Measurements from ENCODE around the gene SLC37A3.

Gene SLC37A3

GRCh38 chr7:140367528-140367927, 30.8 kb downstream of the SLC37A3 start:
- no peaks in the 10 kb centered on the region for H3F3A ChIP-seq (ENCODE audit: low read depth)
- no peaks in the 10 kb centered on the region for H3K79me2 ChIP-seq (ENCODE audit: insufficient read depth, low read length)
- H2AFZ ChIP-seq (ENCODE audit: low read length), result no peak overlapping the region
- no peaks in the 10 kb centered on the region for H3K4me1 ChIP-seq (ENCODE audit: insufficient read depth, low read length, poor library complexity, severe bottlenecking)
- H3K27me3 ChIP-seq (ENCODE audit: insufficient read depth, low read length, poor library complexity, severe bottlenecking), result no peaks in the 10 kb centered on the region
- H3K9me2 ChIP-seq (replicated peaks; ENCODE audit: low read depth, low read length), result no peaks in the 10 kb centered on the region
- peaks cover 7% of the 10 kb centered on the region; the same call in 1 of the 2 replicates for H3K36me3 ChIP-seq (ENCODE audit: insufficient read depth, low read length)
- no peaks in the 10 kb centered on the region for H3K9me3 ChIP-seq (ENCODE audit: insufficient read depth, low read depth, low read length)
- TF ChIP-seq CTCF (conservative IDR thresholded peaks at IDR 0.05; ENCODE audit: low read length) (no peak), EZH2phosphoT487 (IDR thresholded peaks at IDR 0.05; ENCODE audit: borderline replicate concordance) (no peak)
- H3K4me3 ChIP-seq (ENCODE audit: low read length, poor library complexity, severe bottlenecking), result no peak overlapping the region
- H4K20me1 ChIP-seq (ENCODE audit: insufficient read depth, low read length, poor library complexity, severe bottlenecking), result no peaks in the 10 kb centered on the region
- no peak overlapping the region for H3K4me2 ChIP-seq (ENCODE audit: low read depth, low read length, poor library complexity, severe bottlenecking)
- no peak overlapping the region for H3K9ac ChIP-seq (ENCODE audit: low read depth, low read length, poor library complexity, severe bottlenecking)

GRCh38 chr7:140364819-140365218, 33.5 kb downstream of the SLC37A3 start:
- no peaks in the 10 kb centered on the region for H3K9me3 ChIP-seq (ENCODE audit: insufficient read depth, low read depth, low read length)
- H3K9me2 ChIP-seq (replicated peaks; ENCODE audit: low read depth, low read length), result no peaks in the 10 kb centered on the region
- H2AFZ ChIP-seq (ENCODE audit: low read length), result no peak overlapping the region
- H4K20me1 ChIP-seq (ENCODE audit: insufficient read depth, low read length, poor library complexity, severe bottlenecking), result no peaks in the 10 kb centered on the region
- no peaks in the 10 kb centered on the region for H3F3A ChIP-seq (ENCODE audit: low read depth)
- peaks cover 7% of the 10 kb centered on the region; the same call in 1 of the 2 replicates for H3K36me3 ChIP-seq (ENCODE audit: insufficient read depth, low read length)
- no peak overlapping the region for H3K4me2 ChIP-seq (ENCODE audit: low read depth, low read length, poor library complexity, severe bottlenecking)
- TF ChIP-seq EZH2phosphoT487 (IDR thresholded peaks at IDR 0.05; ENCODE audit: borderline replicate concordance) (no peak), CTCF (conservative IDR thresholded peaks at IDR 0.05; ENCODE audit: low read length) (no peak)
- H3K9ac ChIP-seq (ENCODE audit: low read depth, low read length, poor library complexity, severe bottlenecking), result no peak overlapping the region
- H3K4me1 ChIP-seq (ENCODE audit: insufficient read depth, low read length, poor library complexity, severe bottlenecking), result no peaks in the 10 kb centered on the region
- no peaks in the 10 kb centered on the region for H3K79me2 ChIP-seq (ENCODE audit: insufficient read depth, low read length)
- no peaks in the 10 kb centered on the region for H3K27me3 ChIP-seq (ENCODE audit: insufficient read depth, low read length, poor library complexity, severe bottlenecking)
- no peak overlapping the region for H3K4me3 ChIP-seq (ENCODE audit: low read length, poor library complexity, severe bottlenecking)

- Histone ChIP-seq H3K27me3 (ENCODE audit: insufficient read depth, low read length, poor library complexity, severe bottlenecking) (no peaks in the 10 kb centered on the region), H2AFZ (ENCODE audit: low read length) (no peak overlapping the region), H3K4me3 (ENCODE audit: low read length, poor library complexity, severe bottlenecking) (no peak overlapping the region), H3K9ac (ENCODE audit: low read depth, low read length, poor library complexity, severe bottlenecking) (no peak overlapping the region), H3K4me1 (ENCODE audit: insufficient read depth, low read length, poor library complexity, severe bottlenecking) (peaks cover 12% of the 10 kb centered on the region), H3K4me2 (ENCODE audit: low read depth, low read length, poor library complexity, severe bottlenecking) (no peak overlapping the region), H3K9me2 (replicated peaks; ENCODE audit: low read depth, low read length) (no peaks in the 10 kb centered on the region), H3F3A (ENCODE audit: low read depth) (no peaks in the 10 kb centered on the region), H3K36me3 (ENCODE audit: insufficient read depth, low read length) (peaks cover 5% of the 10 kb centered on the region; the same call in 1 of the 2 replicates), H4K20me1 (ENCODE audit: insufficient read depth, low read length, poor library complexity, severe bottlenecking) (no peaks in the 10 kb centered on the region), H3K79me2 (ENCODE audit: insufficient read depth, low read length) (no peaks in the 10 kb centered on the region), H3K9me3 (ENCODE audit: insufficient read depth, low read depth, low read length) (no peaks in the 10 kb centered on the region)
- TF ChIP-seq EZH2phosphoT487 (IDR thresholded peaks at IDR 0.05; ENCODE audit: borderline replicate concordance) (no peak), CTCF (conservative IDR thresholded peaks at IDR 0.05; ENCODE audit: low read length) (no peak)
Observed at GRCh38 chr7:140360697-140361229, 37.6 kb downstream of the SLC37A3 start.

Measured in Loucy (cell line).